Measurements from ENCODE around the gene UPF2. TPM values are rescaled to one million over a fixed set of nuclear protein-coding genes. Genes with fewer than 3 reads are reported as not detected.

UPF2 gene
- total RNA-seq, 6 experiments from 2014 or later, result 18.3 to 24.1 (median 22.0) TPM

GRCh38 chr10:11909618-11910017 is 133.0 kb downstream of the UPF2 start:
- Mint-ChIP-seq H3K27ac (no peak overlapping the region), H3K9me3 (no peaks in the 10 kb centered on the region), H3K27me3 (ENCODE audit: insufficient read depth) (peaks cover 14% of the 10 kb centered on the region), H3K4me3 (no peak overlapping the region), H3K36me3 (ENCODE audit: low read depth) (no peaks in the 10 kb centered on the region), H3K4me1 (ENCODE audit: low read depth) (peaks cover 10% of the 10 kb centered on the region; the same call in 1 of the 2 replicates)
- no peak for TF ChIP-seq CTCF (IDR thresholded peaks at IDR 0.05)
- no peak for DNase-seq

- no peaks in the 10 kb centered on the region for H3K9me3 Mint-ChIP-seq
- DNase-seq, result no peak
- no peaks in the 10 kb centered on the region for H3K36me3 Mint-ChIP-seq (ENCODE audit: low read depth)
- H3K4me1 Mint-ChIP-seq (ENCODE audit: low read depth), result peaks cover 10% of the 10 kb centered on the region; the same call in 1 of the 2 replicates
- H3K27ac Mint-ChIP-seq, result no peak overlapping the region
- H3K27me3 Mint-ChIP-seq (ENCODE audit: insufficient read depth), result peaks cover 13% of the 10 kb centered on the region
- H3K4me3 Mint-ChIP-seq, result no peak overlapping the region
- TF ChIP-seq CTCF (IDR thresholded peaks at IDR 0.05), result no peak
These were observed 133.6 kb downstream of the UPF2 start for GRCh38 chr10:11908991-11909390.

- H3K4me3 Mint-ChIP-seq, result no peak overlapping the region
- TF ChIP-seq CTCF (IDR thresholded peaks at IDR 0.05), result no peak
- no peak for DNase-seq
- peaks cover 9% of the 10 kb centered on the region; the same call in 1 of the 2 replicates for H3K4me1 Mint-ChIP-seq (ENCODE audit: low read depth)
- no peaks in the 10 kb centered on the region for H3K9me3 Mint-ChIP-seq
- H3K27ac Mint-ChIP-seq, result no peak overlapping the region
- H3K27me3 Mint-ChIP-seq (ENCODE audit: insufficient read depth), result peaks cover 13% of the 10 kb centered on the region
- H3K36me3 Mint-ChIP-seq (ENCODE audit: low read depth), result no peaks in the 10 kb centered on the region
These were observed 134.1 kb downstream of the UPF2 start for GRCh38 chr10:11908536-11908935.

GRCh38 chr10:11907914-11908313 is 134.7 kb downstream of the UPF2 start:
- Mint-ChIP-seq H3K27ac (no peak overlapping the region), H3K4me1 (ENCODE audit: low read depth) (peaks cover 3% of the 10 kb centered on the region; the same call in 1 of the 2 replicates), H3K36me3 (ENCODE audit: low read depth) (no peaks in the 10 kb centered on the region), H3K9me3 (no peaks in the 10 kb centered on the region), H3K27me3 (ENCODE audit: insufficient read depth) (peaks cover 10% of the 10 kb centered on the region), H3K4me3 (no peak overlapping the region)
- no peak for TF ChIP-seq CTCF (IDR thresholded peaks at IDR 0.05)
- no peak for DNase-seq

GRCh38 chr10:11906714-11907113 is 135.9 kb downstream of the UPF2 start:
- H3K36me3 Mint-ChIP-seq (ENCODE audit: low read depth), result no peaks in the 10 kb centered on the region
- H3K27ac Mint-ChIP-seq, result no peak overlapping the region
- TF ChIP-seq CTCF (IDR thresholded peaks at IDR 0.05), result no peak
- H3K4me1 Mint-ChIP-seq (ENCODE audit: low read depth), result peaks cover 7% of the 10 kb centered on the region
- no peak for DNase-seq
- no peak overlapping the region for H3K4me3 Mint-ChIP-seq
- H3K27me3 Mint-ChIP-seq (ENCODE audit: insufficient read depth), result peaks cover 15% of the 10 kb centered on the region
- no peaks in the 10 kb centered on the region for H3K9me3 Mint-ChIP-seq

- H3K36me3 Mint-ChIP-seq (ENCODE audit: low read depth), result no peaks in the 10 kb centered on the region
These were observed 140.0 kb downstream of the UPF2 start for GRCh38 chr10:11902646-11903045.

More at GRCh38 chr10:11902646-11903045, 140.0 kb downstream of the UPF2 start:
- peaks cover 11% of the 10 kb centered on the region for H3K4me1 Mint-ChIP-seq (ENCODE audit: low read depth)
- peaks cover 5% of the 10 kb centered on the region for H3K27me3 Mint-ChIP-seq (ENCODE audit: insufficient read depth)
- no peak overlapping the region for H3K4me3 Mint-ChIP-seq
- no peak overlapping the region for H3K27ac Mint-ChIP-seq
- TF ChIP-seq CTCF (IDR thresholded peaks at IDR 0.05), result no peak
- no peaks in the 10 kb centered on the region for H3K9me3 Mint-ChIP-seq
- no peak for DNase-seq
